NOMO-1 (cell line): ENCODE measurements around the gene TMEM81.

Source experiments
- DNase-seq, 2 experiments: peaks; one replicate each; lab custom pipeline; 2025; ENCODE audit not compliant: unreplicated experiment in 2 of 2; lab: John Stamatoyannopoulos, UW

The TMEM81 gene

DNA sequence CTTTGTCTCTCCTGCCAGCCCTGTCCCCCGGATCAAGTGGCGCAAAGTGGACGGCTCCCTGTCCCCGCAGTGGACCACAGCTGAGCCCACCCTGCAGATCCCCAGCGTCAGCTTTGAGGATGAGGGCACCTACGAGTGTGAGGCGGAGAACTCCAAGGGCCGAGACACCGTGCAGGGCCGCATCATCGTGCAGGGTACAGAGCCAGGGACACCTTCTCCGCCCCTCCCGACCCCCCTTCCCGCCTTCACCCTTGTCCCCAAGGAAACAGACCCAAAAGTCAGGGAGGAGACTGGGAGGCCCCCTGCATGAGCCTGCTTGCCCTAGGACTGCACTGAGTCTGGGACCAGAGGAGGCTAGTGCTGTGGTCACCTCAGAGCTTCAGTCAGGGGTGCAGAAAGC lies 23.0 kb downstream of the TMEM81 start:
- no peak for DNase-seq

DNA sequence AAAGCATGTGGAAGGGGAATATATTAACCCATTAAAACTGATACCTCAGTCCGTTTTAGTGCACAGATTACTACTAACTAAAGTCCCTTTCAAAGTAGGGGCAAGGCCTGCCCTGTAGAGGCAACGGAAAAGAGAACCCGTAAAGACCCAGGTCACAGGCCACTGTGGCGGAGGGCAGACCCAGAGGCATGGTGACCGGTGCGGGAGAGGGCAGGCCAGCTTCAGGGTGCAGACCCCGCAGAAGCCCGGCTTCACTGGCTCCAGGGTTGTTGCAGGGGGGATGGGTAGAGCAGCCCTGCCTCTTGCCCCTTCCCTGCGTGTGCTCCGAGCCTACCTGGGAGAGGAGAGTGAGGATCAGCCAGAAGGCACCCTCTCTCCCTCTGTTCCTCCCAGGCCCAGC lies 23.5 kb downstream of the TMEM81 start:
- DNase-seq: no peak

DNA sequence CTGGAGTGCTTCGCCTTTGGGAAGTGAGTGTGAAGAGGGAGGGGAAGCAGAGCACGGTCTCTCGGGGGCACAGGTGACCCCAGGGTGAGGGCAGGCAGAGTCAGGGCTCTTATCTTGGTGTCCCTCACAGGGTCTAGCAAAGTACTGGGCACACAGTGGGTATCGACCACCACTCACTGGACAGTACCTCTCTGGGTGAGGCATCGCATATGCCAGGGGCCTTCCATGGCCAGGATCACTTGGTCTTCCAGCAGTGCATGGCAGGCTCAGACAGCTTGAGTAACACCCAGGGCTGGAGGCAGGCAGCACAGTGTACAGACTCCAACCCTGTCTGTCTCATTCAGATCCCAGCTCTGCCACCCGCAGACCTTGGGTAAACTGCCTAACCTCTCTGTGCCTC lies 24.6 kb downstream of the TMEM81 start:
- no peak for DNase-seq

DNA sequence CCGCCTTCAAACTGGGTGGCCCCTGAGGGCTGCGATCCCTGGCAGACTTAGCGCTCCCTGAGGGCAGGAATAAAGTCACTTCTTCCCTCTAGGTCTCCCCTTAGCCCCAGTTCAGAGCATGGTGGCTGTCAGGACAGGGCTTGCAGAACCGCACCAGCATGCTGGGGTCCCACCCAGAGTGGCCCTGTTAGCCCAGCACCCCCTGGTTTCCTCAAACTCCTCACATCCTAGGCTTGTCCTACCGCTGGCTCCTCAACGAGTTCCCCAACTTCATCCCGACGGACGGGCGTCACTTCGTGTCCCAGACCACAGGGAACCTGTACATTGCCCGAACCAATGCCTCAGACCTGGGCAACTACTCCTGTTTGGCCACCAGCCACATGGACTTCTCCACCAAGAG lies 25.4 kb downstream of the TMEM81 start:
- no peak for DNase-seq

DNA sequence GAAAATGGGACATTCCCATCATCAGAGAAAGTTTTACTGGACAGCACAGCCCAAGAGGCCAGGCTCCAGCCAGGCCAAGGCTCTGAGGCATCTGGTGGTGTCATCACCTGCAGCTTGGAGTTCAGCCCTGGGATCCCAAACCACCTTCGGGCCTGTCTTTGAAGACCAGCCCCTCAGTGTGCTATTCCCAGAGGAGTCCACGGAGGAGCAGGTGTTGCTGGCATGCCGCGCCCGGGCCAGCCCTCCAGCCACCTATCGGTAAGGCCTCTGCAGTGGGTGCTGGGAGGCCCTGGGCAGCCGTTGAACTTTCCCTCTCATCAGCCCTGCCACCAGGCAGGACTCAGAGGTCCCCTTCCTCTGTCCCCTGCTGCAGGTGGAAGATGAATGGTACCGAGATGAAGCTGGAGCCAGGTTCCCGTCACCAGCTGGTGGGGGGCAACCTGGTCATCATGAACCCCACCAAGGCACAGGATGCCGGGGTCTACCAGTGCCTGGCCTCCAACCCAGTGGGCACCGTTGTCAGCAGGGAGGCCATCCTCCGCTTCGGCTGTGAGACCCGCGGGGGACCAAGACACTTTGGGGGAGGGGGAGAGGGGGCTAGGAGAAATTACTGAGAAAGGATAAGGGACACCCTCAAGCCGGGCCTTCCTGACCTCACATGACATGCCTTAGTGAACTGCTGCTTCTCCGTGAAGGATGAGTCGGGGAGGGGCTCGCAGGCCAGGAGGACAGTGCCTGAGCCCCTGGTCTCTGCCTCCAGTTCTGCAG lies 26.3 kb downstream of the TMEM81 start:
- no peak for DNase-seq

DNA sequence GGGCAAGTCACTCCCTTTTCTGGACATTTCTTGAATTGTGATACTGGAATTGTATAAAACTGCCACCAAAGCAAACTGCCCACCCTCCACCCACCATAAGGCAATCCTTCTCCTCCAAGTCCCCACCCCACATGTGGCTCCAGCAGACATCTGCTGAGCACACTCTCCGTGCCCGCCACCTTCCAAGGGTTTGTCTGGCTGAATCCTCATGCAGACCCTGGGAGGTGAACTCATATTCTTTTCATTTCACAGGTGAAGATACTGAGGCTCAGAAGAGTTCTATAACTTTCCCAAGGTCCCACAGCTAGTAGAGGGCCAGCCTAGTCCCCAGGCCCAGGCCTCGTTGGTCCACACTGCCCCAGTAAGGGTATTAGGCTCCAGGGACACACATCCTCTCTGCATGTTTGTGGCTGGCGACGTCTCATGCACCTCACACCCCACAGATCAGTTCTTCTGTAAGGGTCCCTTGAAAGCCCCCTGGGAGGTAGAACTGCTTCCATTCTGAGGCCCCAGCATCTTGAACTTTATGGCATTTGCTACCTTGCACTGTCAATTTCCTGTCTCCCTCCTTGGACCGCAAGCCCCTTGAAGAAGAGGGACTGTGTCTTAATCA lies 27.2 kb downstream of the TMEM81 start:
- no peak for DNase-seq

DNA sequence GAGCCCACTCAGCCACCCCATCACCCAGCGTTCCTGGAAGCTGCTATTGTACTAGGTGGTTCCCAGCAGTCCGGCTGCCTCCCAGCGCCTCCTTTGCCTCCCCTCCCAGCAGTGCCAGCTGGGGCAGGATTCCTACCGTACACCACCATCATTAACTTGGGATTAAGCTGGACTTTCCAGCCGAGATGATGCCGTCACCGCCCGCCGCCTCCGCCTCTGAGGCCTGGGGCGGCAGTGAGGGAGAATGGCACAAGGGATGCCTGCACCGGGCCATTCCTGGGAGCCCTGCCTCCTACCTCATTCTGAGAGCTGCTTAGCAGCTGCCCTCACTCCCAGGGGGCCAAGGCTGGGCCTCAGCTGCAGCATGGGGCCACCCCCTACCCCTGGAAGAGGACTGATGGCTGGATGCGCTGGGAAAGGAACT lies 28.1 kb downstream of the TMEM81 start:
- DNase-seq: no peak

DNA sequence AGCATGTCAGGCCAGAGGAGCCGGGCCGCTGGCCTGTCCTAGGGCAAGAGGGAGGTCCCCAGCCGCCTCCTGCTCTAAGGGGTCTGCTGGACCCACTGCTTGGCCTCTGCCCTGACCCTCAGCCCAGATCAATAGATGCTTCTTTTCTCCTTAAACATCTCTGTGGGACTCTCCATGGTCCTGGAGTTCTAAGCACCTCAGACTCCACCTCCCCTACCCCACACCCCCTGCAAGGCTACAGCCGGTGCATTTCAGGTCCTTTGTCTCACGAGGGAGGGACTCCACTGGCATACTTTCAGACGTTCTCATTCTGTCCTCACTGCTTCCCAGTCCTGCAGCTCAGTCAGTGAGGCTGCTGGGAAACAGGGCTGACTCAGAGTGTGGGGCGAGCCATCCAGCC lies 30.2 kb downstream of the TMEM81 start:
- no peak for DNase-seq

DNA sequence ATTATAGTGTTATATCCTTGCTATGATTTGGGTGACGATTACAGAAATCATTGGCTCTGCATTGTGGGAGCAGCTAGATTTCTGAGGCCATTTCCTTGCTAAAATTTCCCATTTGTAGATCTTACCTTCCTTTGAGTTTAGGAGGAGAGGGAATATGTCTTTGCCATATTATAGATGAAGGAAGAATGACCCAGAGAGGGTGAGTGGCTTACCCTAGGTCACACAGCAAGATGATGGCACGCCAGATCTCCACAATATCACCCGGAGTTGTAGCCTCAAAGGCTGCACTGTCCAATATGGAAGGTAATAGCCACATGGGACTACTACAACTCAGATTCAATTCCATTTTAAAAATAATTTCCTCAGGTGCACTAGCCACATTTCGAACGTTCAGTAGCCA lies 31.0 kb downstream of the TMEM81 start:
- no peak for DNase-seq

DNA sequence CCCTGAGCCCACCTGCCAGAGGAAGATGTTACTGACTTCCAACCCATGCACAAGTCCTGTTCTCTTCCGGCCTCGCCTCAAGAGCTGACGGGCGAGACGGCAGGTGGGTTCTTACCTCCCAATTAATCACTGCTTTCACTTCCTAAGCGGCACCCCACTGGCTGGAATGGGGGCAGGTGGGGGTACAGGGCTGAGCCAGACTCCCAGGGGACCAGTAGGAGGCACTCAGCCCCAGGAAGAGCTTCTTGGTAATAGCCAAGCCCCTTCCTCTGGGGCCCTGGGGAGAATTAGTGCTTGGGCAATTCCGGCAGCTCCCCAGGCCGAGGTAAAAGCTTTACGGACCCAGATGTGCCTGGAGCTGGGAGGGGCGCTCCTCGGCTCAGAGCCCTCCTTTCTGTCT lies 31.6 kb downstream of the TMEM81 start:
- no peak for DNase-seq

DNA sequence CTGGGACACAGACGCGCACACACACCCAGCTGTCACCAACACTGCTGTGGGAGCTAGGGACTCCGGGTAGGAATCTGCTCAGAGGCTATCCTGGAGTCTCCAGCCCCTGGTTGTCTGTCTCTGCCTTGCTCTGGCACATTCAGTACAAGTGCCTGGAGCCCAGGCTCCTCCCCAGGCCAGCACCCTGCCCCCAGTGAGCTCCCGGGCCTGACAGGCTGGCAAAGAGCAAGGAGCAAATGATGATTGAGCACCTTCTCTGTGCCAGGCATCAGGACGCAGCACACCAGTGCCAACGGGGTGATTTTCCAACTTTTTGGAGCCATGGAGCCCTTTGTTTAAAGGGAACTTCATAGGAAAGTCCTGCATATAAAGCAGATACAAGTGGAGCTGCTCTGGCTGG lies 34.8 kb downstream of the TMEM81 start:
- DNase-seq: no peak

DNA sequence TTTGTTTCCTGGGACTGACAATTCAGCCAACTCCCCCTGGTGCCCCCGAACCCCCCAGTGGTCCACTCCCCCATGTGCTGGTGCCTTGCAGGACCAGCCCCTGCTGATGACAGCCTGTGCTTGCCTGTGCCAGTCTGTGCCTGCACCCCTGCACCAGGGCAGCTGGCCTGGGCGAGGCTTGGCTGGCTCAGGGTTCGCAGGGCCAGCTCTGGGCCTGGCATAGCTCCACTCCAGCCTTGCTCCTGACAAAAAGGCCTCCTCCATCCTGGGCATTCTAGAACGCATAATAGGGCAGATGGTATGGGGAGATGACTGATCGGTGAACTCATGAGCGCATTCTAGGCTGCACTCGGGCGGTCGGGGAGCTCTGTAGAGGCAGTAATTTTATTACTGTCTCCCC lies 35.9 kb downstream of the TMEM81 start:
- DNase-seq: no peak

DNA sequence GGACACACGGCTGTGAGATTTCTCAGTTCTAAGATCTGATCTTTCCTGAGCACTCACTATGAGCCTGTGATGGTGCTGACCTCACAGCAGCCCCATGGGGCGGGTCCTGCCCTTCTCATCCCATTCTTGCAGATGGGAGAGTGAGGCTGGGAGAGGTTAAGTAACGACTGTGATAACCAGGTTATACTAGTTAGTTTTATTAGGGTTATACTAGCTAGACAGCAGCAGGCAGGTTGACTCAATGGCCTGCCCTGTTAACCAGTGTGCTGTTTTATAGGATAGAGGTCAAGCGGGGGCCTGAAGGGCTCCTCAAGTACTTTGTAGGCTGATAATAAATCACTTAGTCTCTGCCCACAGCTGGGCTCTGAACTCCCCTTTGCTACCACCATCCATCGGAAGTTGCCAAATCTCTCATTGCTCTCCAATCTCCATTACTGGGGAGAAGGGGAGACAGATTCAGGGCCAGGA lies 36.5 kb downstream of the TMEM81 start:
- DNase-seq: no peak

DNA sequence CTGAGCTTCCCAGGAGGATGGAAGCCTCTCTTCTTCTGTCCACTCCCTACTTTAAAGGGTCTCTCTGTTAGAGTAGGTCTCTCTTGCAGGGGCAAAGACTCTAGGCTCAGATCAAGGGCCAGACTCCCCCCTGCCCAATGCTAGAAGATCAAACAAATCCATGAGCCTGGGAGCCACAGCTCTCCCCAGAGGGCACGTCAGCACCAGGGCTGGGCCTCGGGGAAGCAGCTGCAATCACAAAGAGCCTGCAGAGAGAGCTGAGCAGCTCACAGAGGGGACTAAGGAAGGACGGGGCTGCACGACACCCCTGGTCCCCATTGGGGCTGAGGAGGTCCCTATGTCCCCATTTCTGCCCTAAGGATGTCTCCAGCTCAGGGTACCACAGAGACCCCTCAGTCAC lies 37.4 kb downstream of the TMEM81 start:
- no peak for DNase-seq

DNA sequence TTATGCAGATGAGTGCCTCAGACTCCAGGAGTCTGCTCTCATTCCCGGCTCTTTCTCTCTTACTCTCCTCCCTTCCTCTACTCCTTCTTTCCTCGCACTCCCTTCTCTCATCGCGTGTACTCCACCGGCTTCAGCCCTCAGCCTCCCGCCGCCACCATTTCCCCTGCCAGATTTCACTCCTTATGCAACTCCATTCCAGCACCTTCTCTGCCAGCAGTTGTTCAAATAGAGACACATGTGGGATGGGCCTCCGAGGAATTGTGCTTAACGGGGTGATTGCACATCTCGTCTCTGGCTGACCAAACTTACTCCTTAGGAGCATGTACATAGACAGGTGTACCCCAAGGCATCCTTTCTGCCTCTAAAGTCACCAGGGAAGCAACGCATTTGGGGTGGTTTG lies 39.1 kb downstream of the TMEM81 start:
- DNase-seq: no peak

DNA sequence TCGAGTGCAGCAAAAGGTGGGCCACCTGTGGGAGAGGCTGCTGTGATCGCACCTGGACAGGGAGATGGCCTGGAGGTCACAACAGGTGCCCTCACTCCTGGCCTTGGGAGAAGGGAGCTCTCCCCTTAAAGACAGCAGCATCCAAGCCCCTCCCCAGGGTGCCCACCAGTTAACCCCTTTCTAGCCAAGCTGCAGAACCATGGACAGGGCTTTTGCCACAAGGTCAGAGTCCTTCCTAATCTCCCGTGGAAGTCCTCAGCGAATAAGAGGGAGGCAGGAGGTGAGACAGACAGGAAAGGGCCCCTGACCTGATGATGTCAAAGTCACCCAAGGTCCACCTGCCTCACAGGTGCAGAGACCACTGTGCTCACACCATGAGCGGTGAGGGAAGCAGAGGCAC lies 39.5 kb downstream of the TMEM81 start:
- no peak for DNase-seq

DNA sequence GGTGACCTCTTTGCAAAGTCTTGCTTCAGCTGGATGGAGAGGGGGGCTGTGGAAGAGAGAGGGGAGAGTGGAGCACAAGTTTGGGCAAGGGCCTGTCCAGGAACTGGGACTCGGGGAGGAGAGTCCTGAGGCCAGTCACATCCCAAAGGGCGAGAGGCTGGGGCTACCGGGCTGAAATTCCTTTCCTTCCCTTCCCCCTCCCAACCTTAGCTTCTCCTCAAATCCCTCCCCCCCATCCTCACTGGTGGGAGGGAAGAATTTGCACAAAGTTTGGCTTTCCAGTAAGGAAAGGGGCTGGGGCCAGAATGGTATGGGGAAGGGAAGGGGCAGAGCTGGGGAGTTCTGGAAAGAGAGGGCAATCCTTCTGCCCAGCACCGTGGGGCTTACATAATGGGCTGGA lies 40.4 kb downstream of the TMEM81 start:
- DNase-seq: no peak

DNA sequence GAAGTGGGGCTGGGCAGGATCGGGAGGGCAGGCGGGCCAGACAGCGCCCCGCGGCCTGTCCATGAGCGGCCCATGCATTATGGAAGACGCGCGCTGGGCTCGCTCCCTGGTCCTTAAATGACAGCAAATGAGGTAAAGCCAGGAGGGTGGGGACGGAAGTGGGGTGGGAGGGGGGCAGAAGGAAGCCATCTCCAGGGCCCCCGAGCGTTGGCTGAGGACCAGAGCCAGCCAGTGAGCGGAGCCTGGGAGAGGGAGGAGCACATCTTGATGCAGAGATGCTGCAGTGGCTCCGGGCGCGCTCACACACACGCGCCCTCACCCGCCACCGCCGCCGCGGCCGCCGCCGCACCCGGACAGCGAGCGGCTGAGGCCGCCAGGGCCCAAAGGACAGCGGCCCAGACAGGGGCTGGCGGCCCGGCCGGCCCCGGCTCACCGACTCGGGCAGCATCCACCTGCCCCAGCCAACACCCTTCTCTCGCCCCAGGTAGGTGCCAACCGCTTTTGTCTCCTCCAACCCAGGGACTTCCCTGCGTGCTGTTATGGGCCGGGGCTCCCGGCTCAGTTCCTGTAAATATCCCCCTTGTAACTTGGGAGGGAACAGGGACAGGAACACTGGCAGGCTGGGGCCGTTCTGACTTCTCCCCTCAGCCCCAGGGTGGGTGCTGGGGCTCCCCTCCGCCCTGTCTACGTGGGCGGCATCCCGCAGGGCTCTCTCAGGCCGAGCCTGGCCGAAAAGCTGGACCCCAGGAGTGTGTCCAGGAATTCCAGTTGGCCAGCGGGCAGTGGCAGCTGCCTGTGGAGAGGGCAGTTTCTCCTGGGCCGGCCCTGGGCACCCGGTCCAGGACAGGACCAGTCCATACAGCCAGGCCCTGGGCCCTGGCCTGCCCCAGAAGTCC lies 41.1 kb downstream of the TMEM81 start, which contains the start of gene CNTN2:
Gene CNTN2, plus strand, starts transcription at position 302 of the 896 bp plus-strand sequence. CDS start 9,974 bp downstream, outside the sequence.
- DNase-seq: no peak

DNA sequence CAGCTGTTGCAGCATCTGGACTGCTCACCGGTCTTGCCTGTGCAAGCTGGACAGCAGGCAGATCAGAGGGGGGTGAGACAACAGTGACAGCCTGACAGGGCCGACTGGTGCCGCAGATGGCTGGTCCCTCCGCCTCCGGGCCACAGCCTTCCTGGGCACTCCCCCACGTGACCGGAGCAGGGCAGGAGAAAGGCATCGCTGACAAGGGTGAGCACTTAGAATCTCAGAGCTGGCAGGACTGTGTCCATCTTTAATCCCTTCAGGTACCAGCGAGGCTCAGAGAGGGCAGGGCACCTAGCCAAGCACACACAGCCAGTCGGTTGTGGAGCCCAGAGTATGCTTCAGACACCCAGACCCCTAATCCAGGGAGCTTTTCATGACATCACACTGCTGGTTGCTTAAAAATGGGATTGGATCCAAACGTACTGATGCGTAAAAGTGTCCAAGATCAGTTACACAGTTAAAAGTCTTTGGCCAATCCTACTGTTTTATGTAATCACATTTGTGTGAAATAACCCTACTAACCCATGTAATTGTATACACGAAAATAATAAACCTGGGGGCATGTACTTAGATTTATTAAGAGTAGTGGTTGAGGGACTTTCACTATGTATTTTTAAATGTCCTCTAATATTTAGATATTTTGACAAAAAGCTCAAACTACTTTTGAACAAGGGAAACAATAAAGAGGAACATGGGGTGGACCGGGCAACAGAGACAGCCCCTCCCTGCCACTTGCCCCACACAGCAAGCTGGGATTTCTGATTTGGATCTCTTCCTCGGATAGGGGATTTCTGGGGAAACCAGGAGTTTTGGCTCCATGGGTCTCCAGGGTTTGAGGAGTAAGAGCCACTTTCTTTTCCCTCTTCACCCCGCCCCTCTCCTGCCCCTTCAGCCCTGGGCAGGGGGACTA lies 42.0 kb downstream of the TMEM81 start:
- DNase-seq: no peak

DNA sequence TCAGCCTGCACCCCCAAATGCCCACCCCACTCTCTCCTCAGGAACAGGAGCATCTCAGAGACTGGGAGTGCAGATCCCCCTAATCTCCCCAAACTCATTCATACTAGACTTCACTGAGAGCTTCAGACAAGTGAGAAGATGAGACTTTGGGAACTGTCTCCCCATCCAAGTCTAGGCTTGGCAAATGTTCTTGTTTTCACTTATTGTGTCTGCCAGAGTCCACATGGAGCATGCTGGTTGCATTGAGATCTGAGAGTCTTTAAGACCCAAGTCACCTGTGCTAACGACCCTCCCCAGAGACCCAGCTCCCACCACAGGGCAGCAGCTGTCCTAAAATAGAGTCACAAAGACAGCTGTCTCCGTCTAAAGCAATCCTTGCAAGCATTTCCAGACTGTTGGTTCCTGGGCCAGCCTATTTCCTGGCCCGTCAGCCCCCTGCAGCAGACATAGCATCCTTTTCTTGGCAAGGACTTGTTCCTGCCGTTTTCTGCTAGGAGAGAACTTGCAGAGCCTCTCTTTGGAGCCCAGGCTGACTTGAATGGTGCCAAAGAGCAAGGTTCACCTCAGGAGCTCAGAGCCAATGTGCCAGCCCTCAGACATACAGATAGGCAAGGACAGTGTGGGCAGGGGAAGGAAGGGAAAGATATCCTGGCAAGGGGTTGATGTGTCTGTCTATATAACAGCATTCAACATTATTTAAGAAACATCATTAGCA lies 43.1 kb downstream of the TMEM81 start:
- DNase-seq: no peak
